HG02852 (cell line): ENCODE results near the gene HLA-DPA1.

ENCODE experiments used
- ATAC-seq: cut with Tn5 transposase; IDR thresholded peaks from one replicate; pipeline ENCODE4 v1.9.1; 2021; ENCODE audit warnings: mild to moderate bottlenecking, moderate library complexity; ENCODE audit not compliant: unreplicated experiment

The HLA-DPA1 gene

DNA sequence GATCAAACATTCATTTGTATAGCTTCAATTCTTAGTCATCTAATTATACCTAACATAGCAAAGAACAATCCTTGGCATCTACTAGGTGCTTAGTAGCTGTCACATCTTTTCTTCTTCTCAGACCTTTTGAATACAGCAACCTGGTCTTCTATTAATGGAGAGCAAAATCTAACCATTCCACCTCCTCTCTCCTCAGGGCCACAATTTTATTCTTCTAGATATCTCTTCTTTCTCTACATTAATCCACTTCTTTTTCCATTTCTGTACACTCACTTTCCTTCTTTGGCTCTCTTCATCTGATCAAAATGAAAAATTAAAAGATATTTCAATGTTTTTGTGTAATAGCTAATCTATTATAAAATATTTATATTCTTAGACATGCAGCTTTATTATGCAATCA lies 55.0 kb downstream of the HLA-DPA1 start:
- no peak for ATAC-seq

DNA sequence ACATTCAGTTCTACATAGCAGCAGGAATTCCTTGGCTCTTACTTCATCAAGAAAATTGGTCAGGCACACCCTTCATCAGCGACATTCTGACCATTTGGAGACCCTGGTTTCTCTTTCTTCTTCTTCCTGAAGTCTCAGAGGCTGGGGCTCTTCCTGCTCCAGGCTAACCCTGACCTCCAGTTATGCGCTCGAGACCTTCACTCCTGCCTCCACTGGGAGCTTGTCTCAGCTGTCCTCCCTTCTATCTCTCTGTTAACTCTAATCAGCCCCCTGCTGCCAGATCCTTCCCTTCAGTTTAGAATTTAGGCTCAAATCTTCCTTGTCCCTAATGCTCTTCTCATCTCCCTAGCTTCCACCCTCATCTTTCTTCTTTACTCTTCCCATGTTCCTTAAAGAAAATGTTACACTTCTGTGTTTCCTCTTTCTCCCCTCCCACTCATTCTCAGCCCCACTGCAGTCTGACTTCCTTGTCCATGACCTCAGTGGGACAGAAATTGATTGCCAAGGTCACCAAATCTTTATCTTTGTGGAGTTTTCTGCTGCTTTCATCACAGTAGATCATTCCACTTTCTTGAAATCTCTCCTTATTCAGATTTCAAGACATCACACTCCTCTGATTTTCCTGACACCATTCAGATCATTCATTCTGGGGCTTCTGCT lies 55.6 kb downstream of the HLA-DPA1 start:
- ATAC-seq: no peak

GRCh38 chr6:33017018-33017417 lies 56.4 kb downstream of the HLA-DPA1 start:
- no peak for ATAC-seq

- ATAC-seq: no peak
Observed at GRCh38 chr6:33015798-33016197, 57.7 kb downstream of the HLA-DPA1 start.

- no peak for ATAC-seq
Observed at GRCh38 chr6:33014841-33015634, 58.4 kb downstream of the HLA-DPA1 start.
